GM19099 (cell line): Measurements from ENCODE around the gene NCKAP5.

ENCODE experiments used
- POLR2A ChIP-seq: IDR thresholded peaks from 3 replicates; pipeline ENCODE4 v1.6.1; 2011; ENCODE audit warnings: low read depth; ENCODE audit not compliant: insufficient read length; ENCODE audit errors: extremely low read depth

The NCKAP5 gene

GRCh38 chr2:133169274-133169912 is 398.9 kb downstream of the NCKAP5 start:
- TF ChIP-seq POLR2A = no peak

DNA sequence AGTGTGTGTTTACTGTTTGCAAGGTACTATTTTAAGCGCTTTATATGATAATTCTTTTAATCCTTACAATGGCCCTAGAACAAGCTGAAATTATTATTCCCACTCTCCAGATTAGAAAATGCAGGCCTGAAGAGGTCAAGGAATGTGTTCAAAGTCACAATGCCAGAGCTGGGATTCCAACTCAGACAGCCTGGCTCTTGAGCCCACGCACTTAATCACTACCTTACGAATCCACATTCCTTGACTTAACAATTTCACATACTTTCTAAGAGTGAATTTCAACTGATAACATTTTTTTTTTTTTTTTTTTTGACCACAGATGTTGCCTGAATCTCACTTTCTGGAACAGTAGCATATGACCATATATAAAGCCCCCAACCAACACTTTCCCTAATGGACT is 400.3 kb downstream of the NCKAP5 start:
- TF ChIP-seq POLR2A = no peak

- no peak for TF ChIP-seq POLR2A
Observed at GRCh38 chr2:133167223-133167622, 401.0 kb downstream of the NCKAP5 start.

- no peak for TF ChIP-seq POLR2A
Observed at GRCh38 chr2:133166031-133166430, 402.2 kb downstream of the NCKAP5 start.

- no peak for TF ChIP-seq POLR2A
Observed at GRCh38 chr2:133163111-133163510, 405.2 kb downstream of the NCKAP5 start.

DNA sequence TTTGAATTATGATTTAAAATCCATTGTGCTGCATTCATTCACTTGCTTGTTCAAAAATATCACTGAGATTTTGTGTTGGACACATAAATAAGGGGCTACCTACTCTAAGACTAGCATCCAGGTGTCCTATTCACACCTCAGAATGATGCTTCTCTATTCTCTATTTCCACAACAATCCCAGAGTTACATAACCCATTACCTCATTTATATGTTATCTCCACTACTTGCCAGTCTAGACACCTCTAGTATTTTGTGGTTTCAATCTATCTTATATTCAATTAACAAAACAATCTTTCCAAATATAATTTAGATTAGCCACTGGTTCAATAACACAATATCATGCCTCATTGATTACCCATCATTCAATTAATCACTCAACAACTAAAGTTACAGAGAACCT is 409.8 kb downstream of the NCKAP5 start:
- TF ChIP-seq POLR2A = no peak

DNA sequence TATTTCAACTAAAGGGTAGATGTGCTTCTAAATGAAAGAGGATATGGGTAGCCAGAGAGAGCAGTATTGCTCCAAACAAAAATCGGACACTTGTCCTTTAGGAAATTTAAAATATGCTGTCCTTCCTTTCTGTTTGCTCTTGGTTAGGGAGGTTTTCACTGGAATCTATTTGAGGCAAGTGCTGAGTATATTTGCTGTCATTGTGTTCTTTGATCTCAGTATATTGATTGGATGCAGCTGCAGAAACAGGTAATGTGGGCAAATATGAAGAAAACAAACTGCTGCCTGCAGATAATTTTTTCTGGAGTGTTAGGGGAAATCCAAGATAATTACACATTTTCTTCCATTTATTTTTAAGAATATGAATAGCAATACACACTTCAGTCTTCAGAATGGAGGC is 410.2 kb downstream of the NCKAP5 start:
- no peak for TF ChIP-seq POLR2A

DNA sequence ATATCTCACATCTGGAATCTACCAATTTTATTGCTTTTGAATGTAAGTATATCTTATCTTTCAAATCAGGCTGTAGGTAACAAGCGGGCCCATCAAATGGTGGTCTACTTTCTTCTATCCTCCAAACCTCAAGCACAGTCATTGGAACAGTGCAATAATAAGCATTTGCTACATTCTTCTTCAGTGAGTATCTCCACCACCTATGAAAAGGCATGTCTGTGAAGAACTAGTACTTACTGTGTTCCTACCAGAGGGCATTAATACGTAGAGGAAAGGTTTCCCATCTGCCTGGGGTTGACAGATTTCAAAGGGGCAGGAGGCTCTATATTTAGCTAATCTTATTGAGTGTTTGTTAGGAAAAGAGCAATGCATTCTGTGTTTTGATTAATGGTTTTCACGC is 411.1 kb downstream of the NCKAP5 start:
- no peak for TF ChIP-seq POLR2A

DNA sequence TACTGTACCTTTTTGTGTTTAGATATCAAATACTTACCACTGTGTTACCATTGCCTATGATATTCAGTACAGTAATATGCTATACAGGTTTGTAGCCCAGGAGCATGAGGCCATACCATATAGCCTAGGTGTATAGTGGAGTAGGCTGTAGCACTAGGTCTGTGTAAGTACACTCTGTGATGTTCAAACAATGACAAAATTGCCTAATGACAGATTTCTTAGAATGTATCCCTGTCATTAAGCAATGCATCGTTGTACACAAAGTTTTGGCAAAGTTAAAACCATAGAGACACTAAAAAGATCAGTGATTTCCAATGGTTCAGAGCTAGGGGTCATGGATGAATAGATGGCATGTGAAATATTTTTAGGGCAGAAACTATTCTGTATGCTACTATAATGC is 415.5 kb downstream of the NCKAP5 start:
- no peak for TF ChIP-seq POLR2A

DNA sequence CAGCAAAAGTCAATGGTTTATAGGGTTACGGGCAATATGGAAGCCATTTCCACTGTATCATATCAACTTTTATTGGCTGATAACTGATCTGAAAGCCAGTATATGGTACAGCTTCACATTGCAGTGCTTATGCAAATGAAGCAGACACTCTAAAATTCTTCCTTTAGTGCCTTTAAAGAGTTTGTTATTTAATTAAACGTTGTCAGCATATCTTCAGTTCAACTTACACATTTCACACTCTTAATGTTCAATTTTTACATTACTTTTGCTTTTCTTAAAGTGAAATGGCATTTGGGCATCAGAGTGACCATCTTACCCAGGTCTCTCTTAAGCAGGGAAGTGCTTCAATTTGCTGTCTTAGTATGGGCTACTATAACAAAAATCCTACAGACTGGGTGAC is 420.1 kb downstream of the NCKAP5 start:
- no peak for TF ChIP-seq POLR2A

DNA sequence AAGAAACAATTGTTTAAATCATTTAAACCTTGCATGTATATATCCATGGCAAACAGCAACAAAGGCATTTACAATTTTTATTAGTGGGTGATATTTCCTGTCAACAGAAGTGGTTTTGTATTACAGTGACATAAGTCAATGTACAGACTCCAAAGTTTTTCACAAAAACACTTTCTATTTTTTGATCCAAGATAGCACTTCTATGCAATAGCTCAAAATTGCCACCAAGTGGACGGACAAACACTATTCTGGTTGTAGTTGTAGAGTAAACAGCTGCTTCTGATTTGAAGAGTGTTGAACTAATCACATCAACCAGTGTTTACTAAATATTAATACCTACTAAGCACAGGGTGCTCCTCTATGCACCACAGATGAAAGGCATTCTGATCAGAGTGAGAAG is 421.4 kb downstream of the NCKAP5 start:
- TF ChIP-seq POLR2A = no peak

- no peak for TF ChIP-seq POLR2A
Observed at GRCh38 chr2:133143645-133144044, 424.6 kb downstream of the NCKAP5 start.

DNA sequence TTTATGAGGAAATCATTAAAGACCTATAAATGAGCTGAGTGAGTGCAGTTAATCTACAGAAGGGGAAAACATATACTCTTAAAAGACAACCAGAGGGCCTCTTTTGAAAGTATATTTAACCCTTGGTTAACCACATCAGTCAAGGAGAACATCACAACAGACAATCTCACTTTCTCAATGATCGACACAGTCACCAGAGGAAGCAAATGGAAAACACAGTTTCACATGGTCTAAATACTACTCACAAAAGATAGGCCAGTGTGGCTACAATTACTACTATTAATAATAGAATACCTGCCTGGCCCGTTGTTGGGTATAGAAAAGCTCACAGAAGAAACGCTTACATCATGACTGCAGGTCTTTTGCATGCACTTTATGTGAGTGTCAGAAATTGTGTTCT is 426.2 kb downstream of the NCKAP5 start:
- no peak for TF ChIP-seq POLR2A

- no peak for TF ChIP-seq POLR2A
Observed at GRCh38 chr2:133140620-133141019, 427.6 kb downstream of the NCKAP5 start.

DNA sequence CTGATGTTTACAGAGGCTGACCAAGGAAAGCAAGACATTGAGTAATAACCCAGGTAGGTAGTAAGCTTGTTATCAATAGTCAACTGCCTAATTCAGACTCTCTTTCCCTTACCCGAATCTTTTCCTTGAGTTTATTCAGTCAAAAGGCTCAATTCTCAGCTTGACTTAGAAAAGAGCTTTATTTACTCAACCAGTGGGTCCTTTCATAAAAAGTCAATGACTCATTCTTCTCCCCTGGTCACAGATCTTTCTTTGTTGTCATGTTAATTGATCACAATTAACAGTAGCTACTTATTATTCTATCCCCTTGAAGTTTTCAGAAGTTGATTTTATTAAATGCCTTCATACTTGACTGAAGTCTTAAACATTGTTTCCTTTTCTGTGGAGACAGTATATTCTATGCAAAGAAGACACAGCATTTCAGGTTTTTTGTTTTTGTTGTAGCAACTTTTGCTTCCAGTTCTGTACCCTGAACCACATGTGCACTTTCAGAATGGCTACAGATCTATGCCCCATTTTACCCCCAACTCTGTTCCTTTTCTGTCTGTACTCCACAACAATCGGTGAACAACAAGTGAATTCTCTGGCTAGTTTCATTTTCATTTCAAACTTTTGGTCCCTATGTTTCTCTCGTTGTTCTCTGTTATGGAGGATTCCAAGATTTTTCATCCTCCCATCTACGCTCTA is 428.3 kb downstream of the NCKAP5 start:
- no peak for TF ChIP-seq POLR2A

GRCh38 chr2:133138693-133139092 is 429.6 kb downstream of the NCKAP5 start:
- no peak for TF ChIP-seq POLR2A
